Left kidney (tissue), 2 donors: ENCODE measurements around the gene NOS1AP. TPM values are rescaled to one million over a fixed set of nuclear protein-coding genes. Genes with fewer than 3 reads are reported as not detected.

Source experiments
- DNase-seq: peaks from one replicate; pipeline ENCODE4 v3.0.0-alpha.2; 2013
- polyA plus RNA-seq: library from polyadenylated mRNA; unstranded; fragments of 120-200 nt; gene quantifications from one replicate; pipeline ENCODE4 v1.2.1, GENCODE V29; 2013; ENCODE audit not compliant: insufficient read length

Gene NOS1AP
- polyA plus RNA-seq, 1 donor = 10.7 TPM

- DNase-seq = no peak
These were observed 230.8 kb downstream of the NOS1AP start for GRCh38 chr1:162300057-162300917.

DNA sequence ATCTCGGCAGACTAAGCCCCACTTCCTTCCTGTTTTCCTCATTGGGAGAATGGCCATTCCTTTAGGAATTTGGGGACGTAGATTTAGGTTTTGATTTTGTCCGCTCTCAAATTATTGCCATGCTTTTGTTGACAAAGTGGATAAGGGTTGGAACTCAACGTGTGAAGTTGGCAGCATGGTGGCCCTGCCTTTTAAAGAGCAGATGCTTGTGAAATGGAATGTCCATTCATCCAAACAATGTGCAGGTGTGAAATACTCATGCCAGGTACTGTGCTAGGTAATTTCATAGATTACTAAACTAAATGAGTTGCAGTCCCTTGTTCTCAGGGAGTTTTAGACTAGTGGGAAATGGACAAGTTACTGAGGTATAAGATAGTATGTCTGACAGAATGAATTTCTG is 232.2 kb downstream of the NOS1AP start:
- no peak for DNase-seq

GRCh38 chr1:162302306-162303003 is 233.0 kb downstream of the NOS1AP start:
- DNase-seq = no peak

DNA sequence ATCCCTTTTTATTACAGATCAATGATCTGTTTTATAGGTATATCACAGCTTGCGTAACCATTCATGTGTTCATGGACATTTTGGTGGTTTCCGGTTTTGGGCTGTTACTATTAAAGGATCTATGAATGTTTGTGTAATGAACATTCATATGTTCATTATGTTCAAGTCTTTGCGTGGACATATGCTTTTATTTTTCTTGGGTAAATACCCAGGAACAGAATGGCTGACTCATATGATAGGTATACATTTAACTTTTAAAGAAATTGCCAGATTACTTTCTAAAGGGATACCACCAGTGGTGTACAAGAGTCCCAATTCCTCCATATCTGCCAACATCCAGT is 233.5 kb downstream of the NOS1AP start:
- no peak for DNase-seq

DNA sequence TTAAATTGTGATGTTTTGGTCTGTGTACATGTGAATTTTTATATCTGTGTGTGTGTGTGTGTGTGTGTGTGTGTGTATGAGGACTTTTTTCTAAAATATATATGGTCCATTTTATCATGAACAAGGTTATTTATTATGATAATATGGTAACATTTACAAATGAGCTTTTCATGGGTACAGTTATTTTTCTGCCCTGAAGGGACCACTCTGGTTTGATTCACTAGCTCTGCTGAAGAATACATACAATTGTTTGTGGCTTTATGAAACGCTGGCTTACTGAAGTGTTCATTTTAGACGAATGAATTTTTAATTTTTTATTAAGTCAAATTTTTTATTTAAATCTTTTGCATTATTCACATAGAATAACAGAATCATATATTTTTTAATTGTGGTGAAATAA is 235.2 kb downstream of the NOS1AP start:
- no peak for DNase-seq

GRCh38 chr1:162305969-162306368 is 236.5 kb downstream of the NOS1AP start:
- no peak for DNase-seq

- no peak for DNase-seq
These were observed 240.8 kb downstream of the NOS1AP start for GRCh38 chr1:162310337-162310736.

- DNase-seq = no peak
These were observed 244.7 kb downstream of the NOS1AP start for GRCh38 chr1:162314206-162314605.

DNA sequence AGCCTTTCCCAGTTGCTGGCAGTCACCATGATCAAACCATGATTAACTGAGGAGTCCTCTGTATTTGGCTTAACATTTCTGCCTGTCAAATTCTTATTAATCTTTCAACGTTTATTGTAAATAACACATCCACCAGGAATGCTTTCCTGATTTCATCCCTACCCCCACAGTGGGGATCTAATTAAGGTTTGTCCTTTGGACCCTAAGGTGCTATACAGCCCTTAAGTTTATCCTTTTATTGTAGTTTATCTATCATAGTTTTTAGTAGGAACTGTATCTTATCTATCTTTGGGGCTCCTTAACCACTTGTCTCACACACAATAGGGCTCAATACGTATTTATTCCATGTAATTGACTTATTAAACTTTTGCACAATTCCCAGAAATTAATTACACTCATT is 246.2 kb downstream of the NOS1AP start:
- no peak for DNase-seq

- no peak for DNase-seq
These were observed 246.7 kb downstream of the NOS1AP start for GRCh38 chr1:162316187-162316586.

GRCh38 chr1:162317621-162318020 is 248.1 kb downstream of the NOS1AP start:
- no peak for DNase-seq

GRCh38 chr1:162319493-162320175 is 250.1 kb downstream of the NOS1AP start:
- DNase-seq = no peak

DNA sequence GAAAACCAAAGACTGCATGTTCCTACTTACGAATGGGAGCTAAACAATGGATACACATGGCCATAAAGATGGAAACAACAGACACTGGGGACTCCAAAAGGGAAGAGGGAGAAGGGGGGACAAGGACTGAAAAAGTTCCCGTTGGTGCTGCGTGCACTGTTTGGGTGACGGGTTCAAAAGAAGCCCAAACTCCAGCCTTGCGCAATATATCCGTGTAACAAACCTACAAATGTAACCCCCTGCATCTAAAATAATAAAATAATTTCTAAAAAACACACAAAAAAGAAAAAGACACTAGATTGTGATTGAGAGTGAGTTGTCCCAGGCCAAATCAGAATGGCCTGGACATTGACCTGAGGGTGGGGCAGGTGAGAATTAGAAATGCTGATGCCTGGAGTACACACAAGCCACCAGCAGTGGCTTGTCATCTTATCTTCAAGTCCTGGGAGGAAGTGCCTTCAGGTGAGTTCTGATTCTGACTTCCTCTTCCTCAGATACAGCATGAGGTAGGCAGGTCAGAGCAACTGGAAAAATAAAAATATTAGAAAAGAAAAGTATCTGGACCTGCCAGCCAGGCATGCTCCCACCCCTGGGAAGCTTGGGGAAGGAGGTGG is 252.4 kb downstream of the NOS1AP start:
- DNase-seq = no peak

DNA sequence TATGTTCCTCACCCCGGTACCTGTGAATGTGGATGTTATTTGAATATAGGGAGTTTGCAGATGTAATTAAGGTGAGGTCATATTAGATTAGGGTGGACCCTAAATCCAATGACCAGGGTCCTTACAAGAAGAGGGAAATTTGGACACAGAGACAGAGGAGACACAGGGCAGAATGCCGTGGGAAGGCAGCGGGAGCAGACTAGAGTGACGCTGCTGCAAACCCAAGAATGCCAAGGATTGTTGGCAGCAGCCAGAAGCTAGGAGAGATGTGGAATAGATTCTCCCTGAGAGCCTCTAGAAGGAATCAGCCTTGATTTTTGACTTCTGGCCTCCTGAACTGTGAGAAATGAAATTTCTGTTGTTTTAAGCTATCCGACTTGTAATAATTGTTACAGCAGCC is 253.5 kb downstream of the NOS1AP start:
- no peak for DNase-seq

DNA sequence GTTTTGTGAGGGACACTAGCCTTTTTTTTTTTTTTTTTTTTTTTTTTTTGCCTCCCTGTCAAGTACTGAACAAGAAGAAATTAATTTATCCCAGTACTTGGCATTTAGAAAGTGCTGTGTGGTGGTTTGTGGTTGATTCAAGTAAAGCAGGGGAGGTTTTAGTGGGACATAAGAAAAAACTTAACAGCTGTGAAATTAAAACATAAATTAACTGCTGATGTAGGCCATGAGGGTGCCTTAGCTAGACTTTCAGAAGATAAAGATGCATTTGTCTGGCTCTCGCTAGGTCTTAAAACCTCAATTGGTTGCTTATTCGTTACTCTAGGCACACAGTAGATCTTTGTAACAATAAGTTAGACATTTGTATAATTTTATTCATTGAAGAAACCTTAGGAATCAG is 254.9 kb downstream of the NOS1AP start:
- DNase-seq = no peak

DNA sequence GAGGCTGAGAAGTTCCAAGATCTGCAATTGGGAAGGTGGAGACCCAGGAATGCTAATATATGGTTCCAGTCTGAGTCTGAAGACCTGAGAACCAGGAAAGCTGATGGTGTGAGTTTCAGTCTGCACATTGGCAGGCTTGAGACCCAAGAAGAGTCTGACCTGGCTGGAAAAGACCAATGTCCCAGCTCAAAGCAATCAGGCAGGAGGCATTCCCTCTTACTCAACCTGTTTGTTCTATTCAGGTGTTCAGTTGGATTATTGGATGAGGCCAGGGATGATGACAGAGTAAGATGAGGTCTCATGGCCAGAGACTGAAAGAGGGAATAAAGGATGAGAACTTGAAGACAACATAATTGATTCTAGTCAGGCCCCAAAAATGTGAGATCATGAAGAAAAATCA is 257.1 kb downstream of the NOS1AP start:
- no peak for DNase-seq

GRCh38 chr1:162327144-162327787 is 257.8 kb downstream of the NOS1AP start:
- no peak for DNase-seq

DNA sequence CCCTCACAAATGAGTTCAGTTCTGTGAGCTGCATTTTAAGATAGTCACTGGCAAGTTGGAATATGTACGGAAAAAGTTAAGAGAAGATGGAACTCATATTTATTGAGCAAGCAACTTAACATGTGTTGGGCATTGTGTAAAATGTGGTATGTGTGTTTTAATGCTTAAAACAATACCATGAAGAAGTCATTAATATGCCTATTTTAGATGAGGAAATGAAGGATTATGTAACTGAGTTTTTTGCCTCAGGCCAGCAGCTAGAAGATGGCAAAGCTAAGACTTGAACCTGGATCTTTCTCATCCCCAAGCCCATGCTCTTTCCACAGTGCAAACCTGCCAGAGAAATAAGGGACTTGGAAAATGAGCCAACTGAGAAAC is 258.3 kb downstream of the NOS1AP start:
- no peak for DNase-seq

DNA sequence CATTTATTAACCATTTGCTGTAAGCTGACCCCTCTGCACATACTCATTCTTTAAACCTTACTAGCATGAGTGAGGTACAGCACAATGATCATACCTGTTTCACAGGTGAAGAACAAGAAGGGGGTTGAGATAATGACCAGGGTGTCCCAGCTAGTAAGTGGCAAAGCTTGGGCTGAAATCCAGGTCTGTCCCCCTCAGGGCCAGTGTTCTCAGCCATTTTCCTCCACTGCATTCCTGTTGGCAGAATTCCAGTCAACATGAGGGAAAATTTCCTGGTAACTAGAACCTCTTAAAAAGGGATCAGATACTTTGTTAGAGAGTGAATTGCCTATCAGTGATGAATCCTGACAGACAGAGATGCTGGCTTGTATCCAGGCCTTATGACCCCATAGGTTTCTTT is 259.0 kb downstream of the NOS1AP start:
- DNase-seq = no peak

- DNase-seq = no peak
These were observed 260.3 kb downstream of the NOS1AP start for GRCh38 chr1:162329826-162330225.

DNA sequence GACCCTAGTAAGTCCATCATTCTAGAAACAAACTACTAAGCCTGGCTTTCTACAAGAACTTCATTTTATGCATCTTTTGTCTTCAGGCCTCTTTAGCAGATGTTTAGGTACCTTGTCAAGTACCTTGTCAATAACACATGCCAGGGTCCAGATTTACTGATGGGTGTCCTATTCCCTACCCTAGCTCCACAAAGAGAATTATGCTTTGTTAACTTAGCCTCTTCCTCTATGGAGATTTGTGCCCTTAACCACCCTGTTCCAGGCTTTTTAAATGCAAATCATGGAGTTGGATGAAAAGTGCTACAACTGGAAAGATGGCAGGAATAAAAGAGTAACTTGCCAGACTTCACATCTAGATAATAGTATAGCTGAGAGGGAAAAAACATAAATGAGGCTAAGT is 264.5 kb downstream of the NOS1AP start:
- no peak for DNase-seq

DNA sequence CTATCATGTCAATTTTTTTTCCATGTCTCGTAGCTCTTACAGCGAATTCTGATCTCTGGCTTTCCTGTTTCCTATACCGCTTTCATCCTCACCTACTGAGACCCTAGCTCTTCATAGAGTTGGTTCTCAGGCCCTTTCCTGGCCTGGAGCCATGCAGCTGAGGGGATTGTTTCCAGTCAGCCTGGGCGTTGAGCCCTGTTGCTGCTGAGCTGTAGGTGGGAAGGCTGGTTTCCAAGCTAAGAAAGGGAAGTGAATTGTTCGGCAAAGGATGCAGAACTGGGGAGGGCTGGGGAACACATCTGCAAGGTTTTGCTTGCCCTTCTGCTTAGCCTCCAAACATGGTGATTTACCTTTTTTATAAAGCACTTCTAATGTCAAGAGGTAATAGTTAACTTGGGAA is 265.6 kb downstream of the NOS1AP start:
- no peak for DNase-seq
